Rectal smooth muscle tissue (tissue), 1 donor: ENCODE results near the gene PRSS33.

Source experiments
- H3K27ac ChIP-seq: one replicate; pipeline ENCODE4 v1.7.0; 2013; ENCODE audit warnings: low read depth, low read length, inconsistent platforms
- H3K27me3 ChIP-seq: one replicate; pipeline ENCODE4 v1.7.0; 2013; ENCODE audit warnings: low read length; ENCODE audit not compliant: control insufficient read depth, insufficient read depth
- H3K36me3 ChIP-seq: one replicate; pipeline ENCODE4 v1.7.0; 2013; ENCODE audit warnings: low read length; ENCODE audit not compliant: control insufficient read depth, insufficient read depth
- H3K4me1 ChIP-seq: one replicate; pipeline ENCODE4 v1.7.0; 2013; ENCODE audit warnings: low read length; ENCODE audit not compliant: control insufficient read depth, insufficient read depth
- H3K4me3 ChIP-seq: one replicate; pipeline ENCODE4 v1.7.0; 2013; ENCODE audit warnings: low read length
- H3K9ac ChIP-seq: one replicate; pipeline ENCODE4 v1.7.0; 2013; ENCODE audit warnings: low read length

PRSS33 gene

DNA sequence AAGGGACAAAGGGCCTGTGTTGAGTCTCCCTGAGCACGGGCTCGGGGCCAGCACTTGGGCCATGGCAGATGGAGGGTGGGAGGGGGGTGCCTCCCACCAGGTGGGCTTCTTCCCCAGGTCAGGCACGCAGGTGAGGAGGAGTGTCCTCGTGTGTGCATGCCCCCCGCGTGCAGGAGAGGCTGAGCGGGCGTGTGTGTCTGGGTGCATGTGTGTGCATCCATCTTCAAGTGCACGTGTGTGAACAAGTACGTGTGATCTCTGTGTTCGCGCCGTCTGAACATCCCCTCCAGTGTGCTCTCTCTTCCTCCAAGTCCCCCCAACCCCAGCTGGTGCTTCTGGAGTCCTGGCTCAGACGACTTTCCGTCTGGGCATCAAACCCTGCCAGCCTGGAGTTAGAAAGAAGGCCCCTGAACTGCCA, 40.0 kb upstream of the PRSS33 start:
- H3K27me3 ChIP-seq, result peaks cover 3% of the 10 kb centered on the region

GRCh38 chr16:2826591-2827373, 39.4 kb upstream of the PRSS33 start:
- Histone ChIP-seq H3K36me3 (no peaks in the 10 kb centered on the region), H3K4me1 (no peaks in the 10 kb centered on the region), H3K27ac (no peak overlapping the region), H3K9ac (no peak overlapping the region), H3K4me3 (no peak overlapping the region), H3K27me3 (peaks cover 3% of the 10 kb centered on the region)

More for the DNA sequence above, 40.0 kb upstream of the PRSS33 start:
- Histone ChIP-seq H3K27ac (no peak overlapping the region), H3K9ac (no peak overlapping the region), H3K4me1 (no peaks in the 10 kb centered on the region), H3K4me3 (no peak overlapping the region), H3K36me3 (no peaks in the 10 kb centered on the region)

DNA sequence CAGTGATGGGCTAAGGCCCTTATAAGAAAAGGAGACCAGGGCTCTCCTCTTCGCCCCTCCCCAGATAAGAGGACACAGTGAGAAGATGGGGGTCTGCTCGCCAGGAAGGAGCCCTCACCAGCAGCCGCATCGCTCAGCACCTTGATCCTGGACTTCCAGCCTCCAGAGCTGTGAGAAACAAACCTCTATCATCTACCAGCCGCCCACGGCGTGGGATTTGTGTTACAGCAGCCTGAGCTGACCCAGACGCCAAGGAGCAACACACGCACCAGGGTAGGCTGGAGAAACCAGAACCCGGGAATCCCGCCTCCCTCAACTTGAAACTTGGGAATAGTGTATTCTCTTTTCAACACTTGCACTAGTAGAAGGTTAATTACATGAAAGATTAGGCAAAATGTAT, 38.5 kb upstream of the PRSS33 start:
- Histone ChIP-seq H3K27me3 (no peaks in the 10 kb centered on the region), H3K27ac (no peak overlapping the region), H3K4me1 (no peaks in the 10 kb centered on the region), H3K36me3 (no peaks in the 10 kb centered on the region), H3K9ac (no peak overlapping the region), H3K4me3 (no peak overlapping the region)

- H3K9ac ChIP-seq, result no peak overlapping the region
- H3K36me3 ChIP-seq, result no peaks in the 10 kb centered on the region
- H3K4me1 ChIP-seq, result no peaks in the 10 kb centered on the region
- no peaks in the 10 kb centered on the region for H3K27me3 ChIP-seq
- no peak overlapping the region for H3K4me3 ChIP-seq
- no peak overlapping the region for H3K27ac ChIP-seq
These were observed 37.8 kb upstream of the PRSS33 start for GRCh38 chr16:2825049-2825742.

GRCh38 chr16:2824626-2825025, 37.3 kb upstream of the PRSS33 start:
- no peak overlapping the region for H3K4me3 ChIP-seq
- H3K4me1 ChIP-seq, result no peaks in the 10 kb centered on the region
- no peak overlapping the region for H3K27ac ChIP-seq
- H3K36me3 ChIP-seq, result no peaks in the 10 kb centered on the region
- no peaks in the 10 kb centered on the region for H3K27me3 ChIP-seq
- no peak overlapping the region for H3K9ac ChIP-seq

DNA sequence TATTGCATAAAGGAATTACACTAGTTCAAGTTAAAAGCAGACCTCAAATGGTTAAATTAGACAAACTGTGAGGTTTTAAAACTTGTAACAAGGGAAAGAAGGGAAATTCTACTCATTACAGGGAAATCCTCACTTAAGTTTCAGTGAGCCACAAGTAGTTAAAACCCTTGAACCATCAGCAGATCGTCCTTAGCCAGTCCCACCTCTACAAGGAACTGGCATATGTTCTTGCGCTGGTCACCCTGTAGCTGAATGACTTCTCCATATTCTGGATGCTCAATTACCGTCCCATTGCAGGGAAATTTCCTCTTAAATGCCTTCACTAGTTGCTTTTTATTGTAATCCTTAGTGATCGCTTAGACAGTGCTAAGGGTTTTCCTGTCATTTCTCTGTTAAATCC, 35.1 kb upstream of the PRSS33 start:
- Histone ChIP-seq H3K27me3 (no peaks in the 10 kb centered on the region), H3K27ac (no peak overlapping the region), H3K4me1 (no peaks in the 10 kb centered on the region), H3K4me3 (no peak overlapping the region), H3K9ac (no peak overlapping the region), H3K36me3 (no peaks in the 10 kb centered on the region)

GRCh38 chr16:2822158-2822495, 34.8 kb upstream of the PRSS33 start:
- Histone ChIP-seq H3K27ac (no peak overlapping the region), H3K36me3 (no peaks in the 10 kb centered on the region), H3K27me3 (no peaks in the 10 kb centered on the region), H3K9ac (no peak overlapping the region), H3K4me3 (no peak overlapping the region), H3K4me1 (no peaks in the 10 kb centered on the region)

DNA sequence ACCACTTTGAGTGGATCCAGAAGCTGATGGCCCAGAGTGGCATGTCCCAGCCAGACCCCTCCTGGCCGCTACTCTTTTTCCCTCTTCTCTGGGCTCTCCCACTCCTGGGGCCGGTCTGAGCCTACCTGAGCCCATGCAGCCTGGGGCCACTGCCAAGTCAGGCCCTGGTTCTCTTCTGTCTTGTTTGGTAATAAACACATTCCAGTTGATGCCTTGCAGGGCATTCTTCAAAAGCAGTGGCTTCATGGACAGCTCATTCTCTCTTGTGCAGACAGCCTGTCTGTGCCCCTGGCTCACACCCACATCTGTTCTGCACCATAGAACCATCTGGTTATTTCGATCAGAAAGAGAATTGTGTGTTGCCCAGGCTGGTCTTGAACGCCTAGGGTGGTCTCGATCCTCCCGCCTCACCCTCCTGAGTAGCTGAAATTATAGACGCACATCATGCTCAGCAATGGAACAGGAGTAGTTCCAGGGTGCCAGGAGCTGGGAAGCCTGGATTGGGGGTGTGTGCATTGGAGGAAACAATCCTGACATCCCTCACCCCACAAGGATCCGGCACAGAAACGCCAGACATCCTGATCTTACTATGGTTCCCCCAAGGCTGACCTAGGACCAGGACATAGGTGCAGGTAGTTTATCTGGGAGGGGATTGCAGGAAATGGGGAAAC, 34.3 kb upstream of the PRSS33 start:
- H3K27ac ChIP-seq, result no peak overlapping the region
- H3K9ac ChIP-seq, result no peak overlapping the region
- H3K4me3 ChIP-seq, result no peak overlapping the region
- H3K4me1 ChIP-seq, result no peaks in the 10 kb centered on the region
- H3K27me3 ChIP-seq, result no peaks in the 10 kb centered on the region
- no peaks in the 10 kb centered on the region for H3K36me3 ChIP-seq

DNA sequence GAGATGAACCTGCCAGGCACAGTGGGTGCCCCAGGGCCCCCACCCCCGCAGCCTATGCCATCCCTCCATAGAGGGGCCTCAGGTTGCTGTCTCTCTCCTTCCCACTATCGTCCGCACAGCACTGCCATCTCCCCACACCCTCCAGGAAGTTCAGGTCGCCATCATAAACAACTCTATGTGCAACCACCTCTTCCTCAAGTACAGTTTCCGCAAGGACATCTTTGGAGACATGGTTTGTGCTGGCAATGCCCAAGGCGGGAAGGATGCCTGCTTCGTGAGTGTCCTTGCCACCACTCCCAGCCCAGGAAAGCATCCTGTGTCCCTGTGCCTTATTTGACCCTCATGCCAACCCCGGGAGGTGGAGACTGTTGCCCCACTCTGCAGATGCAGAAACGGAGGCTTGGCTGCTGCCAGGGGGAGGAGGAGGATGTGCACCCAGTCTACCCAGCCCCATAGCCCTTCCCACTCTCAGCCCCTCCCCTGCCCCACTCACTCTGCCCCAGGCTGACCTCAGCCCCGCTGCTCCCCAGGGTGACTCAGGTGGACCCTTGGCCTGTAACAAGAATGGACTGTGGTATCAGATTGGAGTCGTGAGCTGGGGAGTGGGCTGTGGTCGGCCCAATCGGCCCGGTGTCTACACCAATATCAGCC, 33.6 kb upstream of the PRSS33 start:
- Histone ChIP-seq H3K27me3 (no peaks in the 10 kb centered on the region), H3K4me3 (no peak overlapping the region), H3K27ac (no peak overlapping the region)

GRCh38 chr16:2819939-2820835, 32.8 kb upstream of the PRSS33 start:
- Histone ChIP-seq H3K9ac (no peak overlapping the region), H3K4me3 (no peak overlapping the region), H3K36me3 (no peaks in the 10 kb centered on the region), H3K4me1 (no peaks in the 10 kb centered on the region), H3K27me3 (no peaks in the 10 kb centered on the region), H3K27ac (no peak overlapping the region)

More for the DNA sequence above, 33.6 kb upstream of the PRSS33 start:
- Histone ChIP-seq H3K4me1 (no peaks in the 10 kb centered on the region), H3K36me3 (no peaks in the 10 kb centered on the region), H3K9ac (no peak overlapping the region)

- no peaks in the 10 kb centered on the region for H3K27me3 ChIP-seq
- H3K9ac ChIP-seq, result no peak overlapping the region
- H3K36me3 ChIP-seq, result no peaks in the 10 kb centered on the region
- H3K4me3 ChIP-seq, result no peak overlapping the region
- no peaks in the 10 kb centered on the region for H3K4me1 ChIP-seq
- no peak overlapping the region for H3K27ac ChIP-seq
These were observed 32.0 kb upstream of the PRSS33 start for GRCh38 chr16:2819179-2819938.
